Breast epithelium (tissue), 4 donors: Measurements from ENCODE around the gene DNMT3A. TPM values are rescaled to one million over a fixed set of nuclear protein-coding genes. Genes with fewer than 3 reads are reported as not detected.

ENCODE experiments used
- DNase-seq, 2 donors: peaks; one replicate each; pipeline ENCODE4 v3.0.0-alpha.2; 2019; ENCODE audit warnings: low spot score in 2 of 2
- H3K27ac ChIP-seq, 2 donors: fragments of 200-600 bp; sonication (generic) in 1 of 2; one replicate each; pipeline ENCODE4 v1.5.1; 2016 to 2019; ENCODE audit warnings: mild to moderate bottlenecking in 1 of 2
- H3K27me3 ChIP-seq, 2 donors: fragments of 200-600 bp; sonication (generic) in 1 of 2; one replicate each; pipeline versions ENCODE4 v1.5.1 to v1.6.0; 2017 to 2019; ENCODE audit warnings: control low read depth in 1 of 2, mild to moderate bottlenecking in 1 of 2
- H3K36me3 ChIP-seq: fragments of 200-600 bp; one replicate; pipeline ENCODE4 v1.5.1; 2019
- H3K4me1 ChIP-seq, 2 donors: fragments of 200-600 bp; sonication (generic); one replicate each; pipeline ENCODE4 v1.5.1; 2016 to 2019; ENCODE audit warnings: control low read depth in 1 of 2
- H3K4me3 ChIP-seq, 3 donors: fragments of 200-600 bp; sonication (generic); 1 replicate in 2 of 3; 2 replicates in 1 of 3; pipeline ENCODE4 v1.5.1; 2016 to 2019; ENCODE audit warnings: mild to moderate bottlenecking in 3 of 3, moderate library complexity in 2 of 3
- H3K9me3 ChIP-seq, 2 donors: fragments of 200-600 bp; sonication (generic) in 1 of 2; one replicate each; pipeline ENCODE4 v1.5.1; 2016 to 2019; ENCODE audit warnings: control low read depth in 1 of 2
- CTCF ChIP-seq, 3 donors: fragments of 450-650 bp; IDR thresholded peaks; one replicate each; pipeline ENCODE4 v1.5.1; 2016 to 2017; ENCODE audit warnings: antibody characterized with exemption in 3 of 3, mild to moderate bottlenecking in 3 of 3, moderate library complexity in 3 of 3
- POLR2A ChIP-seq: fragments of 450-650 bp; IDR thresholded peaks from one replicate; pipeline ENCODE4 v1.6.1; 2016; ENCODE audit warnings: antibody characterized with exemption, mild to moderate bottlenecking, moderate library complexity
- POLR2AphosphoS5 ChIP-seq, 3 donors: sonication (generic); formaldehyde crosslinking; IDR thresholded peaks; one replicate each; pipeline ENCODE4 v1.6.1; 2017; ENCODE audit warnings: antibody characterized with exemption in 3 of 3
- intact Hi-C: fragments of 100-400 bp; cut with DNase I; formaldehyde crosslinking; loops from one replicate; pipeline ENCODE4 v1.15.1; 2023; ENCODE audit warnings: low total_unique reads
- total RNA-seq, 3 donors: library from RNA; depleted of rRNA; stranded (reverse); fragments of >200 nt; gene quantifications; one replicate each; pipeline ENCODE4 v1.1.0, GENCODE V29; 2016

The DNMT3A gene
- total RNA-seq, 3 donors from 2014 or later, result 8.2 to 21.7 (median 20.0) TPM

GRCh38 chr2:25201794-25202193 lies 139.9 kb downstream of the DNMT3A start:
- Histone ChIP-seq H3K27me3 (no peaks in the 10 kb centered on the region), H3K9me3 (no peaks in the 10 kb centered on the region), H3K27ac (no peak overlapping the region), H3K36me3 (no peaks in the 10 kb centered on the region), H3K4me3 (no peak overlapping the region), H3K4me1 (no peaks in the 10 kb centered on the region)
- TF ChIP-seq CTCF (IDR thresholded peaks at IDR 0.05) (no peak), POLR2AphosphoS5 (IDR thresholded peaks at IDR 0.05) (no peak)
- intact Hi-C loops, result loop anchor here (2.0 kb wide), 1 partner anchor 73 kb away; no protein-coding TSS in a partner anchor
- DNase-seq, result no peak

GRCh38 chr2:25201265-25201664 lies 140.5 kb downstream of the DNMT3A start:
- Histone ChIP-seq H3K4me3 (no peak overlapping the region), H3K9me3 (no peaks in the 10 kb centered on the region), H3K27ac (no peak overlapping the region), H3K27me3 (no peaks in the 10 kb centered on the region), H3K36me3 (no peaks in the 10 kb centered on the region), H3K4me1 (no peaks in the 10 kb centered on the region)
- no peak for DNase-seq
- intact Hi-C loops, result loop anchor here (2.0 kb wide), 1 partner anchor 72 kb away; no protein-coding TSS in a partner anchor
- no peak for TF ChIP-seq POLR2AphosphoS5 (IDR thresholded peaks at IDR 0.05)
- TF ChIP-seq CTCF (IDR thresholded peaks at IDR 0.05), result no peak
- TF ChIP-seq POLR2A, result no peak

- intact Hi-C loops, result loop anchor here (2.0 kb wide), 1 partner anchor 40 kb away; no protein-coding TSS in a partner anchor
- H3K9me3 ChIP-seq, result no peaks in the 10 kb centered on the region
- TF ChIP-seq POLR2AphosphoS5 (IDR thresholded peaks at IDR 0.05) (no peak), CTCF (IDR thresholded peaks at IDR 0.05) (no peak), POLR2A (no peak)
Observed at GRCh38 chr2:25198576-25198975, 143.1 kb downstream of the DNMT3A start.

GRCh38 chr2:25198209-25198525 lies 143.6 kb downstream of the DNMT3A start:
- TF ChIP-seq POLR2A, result no peak
- TF ChIP-seq POLR2AphosphoS5 (IDR thresholded peaks at IDR 0.05), result no peak
- no peak for TF ChIP-seq CTCF (IDR thresholded peaks at IDR 0.05)
- H3K9me3 ChIP-seq, result no peaks in the 10 kb centered on the region
- H3K4me1 ChIP-seq, result no peaks in the 10 kb centered on the region
- no peaks in the 10 kb centered on the region for H3K36me3 ChIP-seq
- intact Hi-C loops, result loop anchor here (2.0 kb wide), 1 partner anchor 41 kb away; no protein-coding TSS in a partner anchor
- H3K4me3 ChIP-seq, result no peak overlapping the region
- H3K27ac ChIP-seq, result peak overlapping the region; percentile 29 to 32
- H3K27me3 ChIP-seq, result no peaks in the 10 kb centered on the region
- DNase-seq, result no peak

More at GRCh38 chr2:25198576-25198975, 143.1 kb downstream of the DNMT3A start:
- H3K36me3 ChIP-seq, result no peaks in the 10 kb centered on the region
- no peaks in the 10 kb centered on the region for H3K4me1 ChIP-seq
- H3K4me3 ChIP-seq, result no peak overlapping the region
- no peak overlapping the region for H3K27ac ChIP-seq
- no peaks in the 10 kb centered on the region for H3K27me3 ChIP-seq
- DNase-seq, result no peak

GRCh38 chr2:25197336-25198208 lies 144.2 kb downstream of the DNMT3A start:
- no peak for TF ChIP-seq CTCF (IDR thresholded peaks at IDR 0.05)
- TF ChIP-seq POLR2A, result no peak
- no peak for TF ChIP-seq POLR2AphosphoS5 (IDR thresholded peaks at IDR 0.05)
- DNase-seq, result peak in 1 of 2 donors; percentile 29

More at GRCh38 chr2:25197336-25198208, 144.2 kb downstream of the DNMT3A start:
- Histone ChIP-seq H3K4me1 (no peaks in the 10 kb centered on the region), H3K9me3 (no peaks in the 10 kb centered on the region), H3K27me3 (no peaks in the 10 kb centered on the region), H3K36me3 (no peaks in the 10 kb centered on the region), H3K27ac (peak overlapping the region; percentile 29 to 32), H3K4me3 (no peak overlapping the region)
- intact Hi-C loops, result loop anchor here (2.0 kb wide), 1 partner anchor 41 kb away; no protein-coding TSS in a partner anchor
